Thoracic aorta (tissue), 2 donors: Measurements from ENCODE around the gene TTC23L. TPM values are rescaled to one million over a fixed set of nuclear protein-coding genes. Genes with fewer than 3 reads are reported as not detected.

ENCODE experiments used
- ATAC-seq: fragments of 150-250 bp; one replicate; pipeline ENCODE4 v1.8.0; 2017; ENCODE audit warnings: low read depth; ENCODE audit not compliant: insufficient number of reproducible peaks, low FRiP score
- DNase-seq: peaks from one replicate; pipeline ENCODE4 v3.0.0-alpha.2; 2020; ENCODE audit warnings: low spot score
- H3K27ac ChIP-seq, 2 donors: fragments of 200-600 bp; sonication (generic); 1 replicate in 1 of 2; 2 replicates in 1 of 2; pipeline ENCODE4 v1.5.1; 2016; ENCODE audit warnings: mild to moderate bottlenecking in 2 of 2, moderate library complexity in 2 of 2
- H3K27me3 ChIP-seq: fragments of 200-600 bp; sonication (generic); replicated peaks from 2 replicates; pipeline ENCODE4 v1.6.0; 2016; ENCODE audit warnings: mild to moderate bottlenecking; ENCODE audit not compliant: insufficient read depth
- H3K36me3 ChIP-seq: fragments of 200-600 bp; sonication (generic); one replicate; pipeline ENCODE4 v1.5.1; 2016
- H3K4me1 ChIP-seq, 2 donors: fragments of 200-600 bp; sonication (generic); 1 replicate in 1 of 2; 2 replicates in 1 of 2; pipeline versions ENCODE4 v1.5.1 to v1.6.0; 2016; ENCODE audit warnings: low read depth in 2 of 2, mild to moderate bottlenecking in 1 of 2; ENCODE audit not compliant: control insufficient read depth in 1 of 2
- H3K4me3 ChIP-seq: fragments of 200-600 bp; sonication (generic); 2 replicates; pipeline ENCODE4 v1.5.1; 2016; ENCODE audit warnings: mild to moderate bottlenecking
- H3K9me3 ChIP-seq: fragments of 200-600 bp; sonication (generic); 2 replicates; pipeline ENCODE4 v1.5.1; 2016
- total RNA-seq, 2 donors: library from RNA; depleted of rRNA; stranded (reverse); fragments of >200 nt; gene quantifications; one replicate each; pipeline versions ENCODE4 v1.1.0 to v1.2.3, GENCODE V29; 2016
- TF ChIP-seq, protein P1 (sequence below): fragments of 200-600 bp; sonication (generic); IDR thresholded peaks from one replicate; pipeline ENCODE4 v1.5.1; 2019; ENCODE audit warnings: antibody characterized with exemption

TTC23L gene
- total RNA-seq, 2 donors from 2014 or later, result 3.7 TPM; not detected in 1

DNA sequence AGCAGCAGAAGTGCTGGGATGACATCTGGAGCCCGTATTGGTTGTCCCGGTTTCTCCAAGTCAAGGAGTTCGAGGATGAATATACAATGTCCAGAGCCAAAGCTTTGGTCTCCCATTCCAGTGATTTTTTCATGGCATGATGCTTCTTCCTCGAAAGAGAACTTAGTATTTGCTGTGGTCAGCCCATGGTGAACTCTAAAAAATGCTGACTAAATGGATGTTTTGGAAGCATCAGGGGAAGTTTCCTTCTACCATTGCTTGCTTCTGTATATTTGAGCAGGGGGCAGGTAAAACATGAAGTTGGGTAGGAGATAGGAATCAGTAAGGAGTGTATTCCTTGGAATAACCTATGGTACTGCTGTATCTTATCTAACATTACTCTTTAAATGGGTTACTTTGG, 8.6 kb downstream of the TTC23L start:
- H3K27me3 ChIP-seq, result no peaks in the 10 kb centered on the region
- H3K36me3 ChIP-seq, result no peaks in the 10 kb centered on the region
- no peaks in the 10 kb centered on the region for H3K9me3 ChIP-seq
- ATAC-seq (no peak), DNase-seq (no peak)
- H3K4me1 ChIP-seq, result no peaks in the 10 kb centered on the region
- no peak overlapping the region for H3K4me3 ChIP-seq
- no peak overlapping the region for H3K27ac ChIP-seq
- TF ChIP-seq, protein P1, sequence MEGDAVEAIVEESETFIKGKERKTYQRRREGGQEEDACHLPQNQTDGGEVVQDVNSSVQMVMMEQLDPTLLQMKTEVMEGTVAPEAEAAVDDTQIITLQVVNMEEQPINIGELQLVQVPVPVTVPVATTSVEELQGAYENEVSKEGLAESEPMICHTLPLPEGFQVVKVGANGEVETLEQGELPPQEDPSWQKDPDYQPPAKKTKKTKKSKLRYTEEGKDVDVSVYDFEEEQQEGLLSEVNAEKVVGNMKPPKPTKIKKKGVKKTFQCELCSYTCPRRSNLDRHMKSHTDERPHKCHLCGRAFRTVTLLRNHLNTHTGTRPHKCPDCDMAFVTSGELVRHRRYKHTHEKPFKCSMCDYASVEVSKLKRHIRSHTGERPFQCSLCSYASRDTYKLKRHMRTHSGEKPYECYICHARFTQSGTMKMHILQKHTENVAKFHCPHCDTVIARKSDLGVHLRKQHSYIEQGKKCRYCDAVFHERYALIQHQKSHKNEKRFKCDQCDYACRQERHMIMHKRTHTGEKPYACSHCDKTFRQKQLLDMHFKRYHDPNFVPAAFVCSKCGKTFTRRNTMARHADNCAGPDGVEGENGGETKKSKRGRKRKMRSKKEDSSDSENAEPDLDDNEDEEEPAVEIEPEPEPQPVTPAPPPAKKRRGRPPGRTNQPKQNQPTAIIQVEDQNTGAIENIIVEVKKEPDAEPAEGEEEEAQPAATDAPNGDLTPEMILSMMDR, result no peak

DNA sequence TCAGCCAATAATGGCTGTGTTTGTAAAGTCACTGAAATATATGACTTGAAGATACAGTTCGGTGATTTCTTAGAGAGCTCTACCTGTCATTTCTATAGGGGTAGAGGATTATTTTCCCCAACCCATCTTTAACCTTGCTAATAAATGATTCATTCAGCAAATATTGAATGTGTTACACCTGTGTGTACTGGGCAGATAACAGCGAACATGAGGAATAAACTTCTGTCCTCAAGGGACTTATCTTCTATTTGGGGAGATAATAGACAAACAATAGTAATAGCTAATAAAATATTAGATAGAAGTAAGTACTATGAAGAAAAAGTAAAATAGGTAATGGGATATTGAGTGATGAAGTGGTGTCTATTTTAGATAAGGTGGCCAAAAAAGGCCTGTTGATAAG, 9.3 kb downstream of the TTC23L start:
- Histone ChIP-seq H3K36me3 (no peaks in the 10 kb centered on the region), H3K9me3 (no peaks in the 10 kb centered on the region), H3K4me1 (no peaks in the 10 kb centered on the region), H3K27me3 (no peaks in the 10 kb centered on the region), H3K27ac (no peak overlapping the region), H3K4me3 (no peak overlapping the region)
- ATAC-seq, result no peak
- TF ChIP-seq, protein P1, result no peak
- no peak for DNase-seq

DNA sequence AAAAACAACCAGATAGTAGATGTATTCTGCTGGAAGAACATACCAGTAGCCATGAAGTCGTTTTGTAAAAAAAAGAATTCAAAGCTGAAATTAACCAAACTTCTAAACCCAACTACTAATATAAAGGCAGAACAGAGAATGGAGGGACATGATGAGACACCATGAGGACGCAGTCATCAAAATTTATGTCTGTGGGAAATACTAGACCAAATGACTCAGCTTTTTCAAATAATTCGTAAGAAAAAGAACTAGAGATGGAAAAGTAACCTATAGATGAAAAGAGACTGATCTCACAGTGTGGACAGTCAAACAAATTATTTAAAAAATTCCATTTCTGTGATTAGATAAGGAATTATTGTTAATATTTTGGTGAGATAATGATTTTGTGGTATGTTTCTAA, 10.3 kb downstream of the TTC23L start:
- Histone ChIP-seq H3K4me3 (no peak overlapping the region), H3K27ac (no peak overlapping the region), H3K9me3 (no peaks in the 10 kb centered on the region), H3K36me3 (no peaks in the 10 kb centered on the region), H3K4me1 (no peaks in the 10 kb centered on the region), H3K27me3 (no peaks in the 10 kb centered on the region)
- TF ChIP-seq, protein P1, result no peak
- no peak for DNase-seq
- no peak for ATAC-seq

DNA sequence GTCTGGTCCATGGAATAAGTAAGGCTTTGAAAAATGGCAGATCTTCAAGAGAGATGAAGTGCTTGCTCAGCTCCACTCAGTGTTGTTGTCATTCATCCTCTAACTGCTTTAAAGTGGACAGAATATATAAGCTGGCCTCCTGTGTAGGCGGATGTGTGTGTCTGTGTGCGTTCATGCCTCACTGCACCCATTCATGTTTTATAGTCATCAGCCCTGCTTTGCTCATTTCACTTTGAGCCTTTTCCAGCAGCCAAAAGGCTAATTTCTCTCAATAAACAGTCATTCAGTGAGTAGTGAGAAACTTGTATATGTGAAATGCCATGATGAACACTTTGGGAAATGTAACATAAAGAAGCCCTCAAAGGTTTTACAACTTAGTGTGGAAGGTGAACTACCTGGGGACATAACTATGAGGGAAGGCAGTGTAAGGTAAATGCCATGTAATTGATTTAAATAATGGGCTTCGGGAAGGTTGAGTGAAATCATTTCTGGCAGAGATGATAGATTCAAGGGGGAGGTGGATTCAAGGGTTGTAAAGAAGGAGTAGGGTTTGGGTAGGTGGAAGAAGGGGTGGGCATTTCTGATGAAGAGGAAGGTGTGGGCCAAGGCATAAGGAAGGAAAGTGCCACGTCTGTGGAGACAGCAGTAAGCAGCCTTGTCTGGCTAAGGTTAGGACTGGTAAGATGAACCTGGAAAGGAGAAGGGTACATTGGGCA, 15.7 kb downstream of the TTC23L start:
- TF ChIP-seq, protein P1, result no peak
- DNase-seq (no peak), ATAC-seq (no peak)
- H3K27ac ChIP-seq, result no peak overlapping the region
- H3K36me3 ChIP-seq, result no peaks in the 10 kb centered on the region
- no peaks in the 10 kb centered on the region for H3K9me3 ChIP-seq
- H3K4me1 ChIP-seq, result peaks cover 20 to 32% of the 10 kb centered on the region in 2 donors
- no peak overlapping the region for H3K4me3 ChIP-seq
- H3K27me3 ChIP-seq, result no peaks in the 10 kb centered on the region

DNA sequence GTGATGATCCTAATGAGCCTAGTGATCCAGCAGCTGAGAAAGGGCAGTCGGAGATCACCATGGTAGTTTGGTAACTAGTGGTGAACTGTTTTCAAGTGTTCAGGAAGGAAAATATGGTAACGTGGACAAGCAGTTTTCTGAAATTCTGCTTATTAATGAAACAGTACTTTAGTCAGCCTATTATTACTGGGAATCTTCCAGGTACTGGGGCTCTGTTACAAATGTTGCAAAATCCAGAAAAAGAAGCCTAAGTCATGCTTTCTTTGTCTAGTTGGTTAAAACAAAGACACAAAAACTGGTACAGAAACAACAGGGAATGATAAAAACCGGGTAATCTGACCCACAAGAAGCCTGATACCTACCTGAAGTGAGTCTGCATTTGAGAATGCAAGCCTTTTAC, 18.2 kb downstream of the TTC23L start:
- TF ChIP-seq, protein P1, result no peak
- no peak overlapping the region for H3K4me3 ChIP-seq
- H3K36me3 ChIP-seq, result no peaks in the 10 kb centered on the region
- peaks cover 20 to 32% of the 10 kb centered on the region in 2 donors for H3K4me1 ChIP-seq
- DNase-seq (no peak), ATAC-seq (no peak)
- H3K27ac ChIP-seq, result peak overlapping the region; percentile 52 to 54
- no peaks in the 10 kb centered on the region for H3K27me3 ChIP-seq
- H3K9me3 ChIP-seq, result no peaks in the 10 kb centered on the region
